ENCODE results near the gene TRIM40. TPM values are rescaled to one million over a fixed set of nuclear protein-coding genes. Genes with fewer than 3 reads are reported as not detected.

TRIM40 gene
- total RNA-seq, 4 donors from 2014 or later = 0.40 to 14.8 (median 7.0) TPM

GRCh38 chr6:30156262-30156599 lies 20.3 kb downstream of the TRIM40 start:
- Histone ChIP-seq H3K4me1 (peaks cover 0 to 38% (median 28%) of the 10 kb centered on the region in 4 donors), H3K9me3 (no peaks in the 10 kb centered on the region), H3K36me3 (no peaks in the 10 kb centered on the region), H3K27ac (peak overlapping the region; percentile 67 to 79 (median 72)), H3K4me3 (no peak overlapping the region), H3K27me3 (no peaks in the 10 kb centered on the region)
- in situ Hi-C loops (cut with MboI; ENCODE audit: low pct_ligation_motif_present in 1 of 4, low pct_unique_long_range_greater_than_20kb in 1 of 4, low sequenced_read_pairs in 3 of 4) (no loop called here), intact Hi-C loops (cut with DNase I; ENCODE audit: low total_unique reads) (no loop called here)
- 0 to 13% methylated on average over 3 to 4 of the region's 4 CpGs for WGBS, 2 donors (ENCODE audit: low coverage in 1 of 2)
- TF ChIP-seq CTCF (IDR thresholded peaks at IDR 0.05) (no peak), POLR2A (IDR thresholded peaks at IDR 0.05) (no peak), POLR2AphosphoS5 (IDR thresholded peaks at IDR 0.05) (peak; percentile 10 to 58 (median 48)), EP300 (IDR thresholded peaks at IDR 0.05; ENCODE audit: low read depth) (no peak)
- peak; percentile 87 for DNase-seq

GRCh38 chr6:30156774-30157173 lies 20.8 kb downstream of the TRIM40 start:
- Histone ChIP-seq H3K4me3 (no peak overlapping the region), H3K9me3 (no peaks in the 10 kb centered on the region), H3K36me3 (no peaks in the 10 kb centered on the region), H3K4me1 (peaks cover 0 to 32% (median 28%) of the 10 kb centered on the region in 4 donors), H3K27me3 (no peaks in the 10 kb centered on the region), H3K27ac (peak overlapping the region; percentile 37 to 67 (median 56))
- TF ChIP-seq POLR2AphosphoS5 (IDR thresholded peaks at IDR 0.05) (no peak), POLR2A (IDR thresholded peaks at IDR 0.05) (no peak), EP300 (IDR thresholded peaks at IDR 0.05; ENCODE audit: low read depth) (no peak), CTCF (IDR thresholded peaks at IDR 0.05) (no peak)
- intact Hi-C loops (cut with DNase I; ENCODE audit: low total_unique reads) (no loop called here), in situ Hi-C loops (cut with MboI; ENCODE audit: low pct_ligation_motif_present in 1 of 4, low pct_unique_long_range_greater_than_20kb in 1 of 4, low sequenced_read_pairs in 3 of 4) (no loop called here)
- no peak for DNase-seq
- 69 to 88% methylated on average over 5 to 9 of the region's 9 CpGs for WGBS, 2 donors (ENCODE audit: low coverage in 1 of 2)

- peaks cover 0 to 37% (median 28%) of the 10 kb centered on the region in 4 donors for H3K4me1 ChIP-seq
- H3K27me3 ChIP-seq = no peaks in the 10 kb centered on the region
- H3K9me3 ChIP-seq = no peaks in the 10 kb centered on the region
- no peak for TF ChIP-seq POLR2AphosphoS5 (IDR thresholded peaks at IDR 0.05)
- no peak for TF ChIP-seq POLR2A (IDR thresholded peaks at IDR 0.05)
- TF ChIP-seq CTCF (IDR thresholded peaks at IDR 0.05) = no peak
- no peak for TF ChIP-seq EP300 (IDR thresholded peaks at IDR 0.05; ENCODE audit: low read depth)
- in situ Hi-C loops (cut with MboI; ENCODE audit: low pct_ligation_motif_present in 1 of 4, low pct_unique_long_range_greater_than_20kb in 1 of 4, low sequenced_read_pairs in 3 of 4) = no loop called here
- no peaks in the 10 kb centered on the region for H3K36me3 ChIP-seq
- H3K4me3 ChIP-seq = no peak overlapping the region
- no peak overlapping the region for H3K27ac ChIP-seq
- no peak for DNase-seq
- intact Hi-C loops (cut with DNase I; ENCODE audit: low total_unique reads) = no loop called here
These were observed 21.6 kb downstream of the TRIM40 start for GRCh38 chr6:30157581-30157980.

GRCh38 chr6:30157999-30158398 lies 22.1 kb downstream of the TRIM40 start:
- H3K27me3 ChIP-seq = no peaks in the 10 kb centered on the region
- no peak for DNase-seq
- 71 to 81% methylated on average over 1 to 2 of the region's 2 CpGs for WGBS, 2 donors (ENCODE audit: low coverage in 1 of 2)
- no peak overlapping the region for H3K4me3 ChIP-seq
- H3K27ac ChIP-seq = no peak overlapping the region
- no peaks in the 10 kb centered on the region for H3K36me3 ChIP-seq
- intact Hi-C loops (cut with DNase I; ENCODE audit: low total_unique reads) = no loop called here
- H3K4me1 ChIP-seq = peaks cover 0 to 37% (median 28%) of the 10 kb centered on the region in 4 donors
- no peaks in the 10 kb centered on the region for H3K9me3 ChIP-seq
- TF ChIP-seq EP300 (IDR thresholded peaks at IDR 0.05; ENCODE audit: low read depth) = no peak
- no peak for TF ChIP-seq POLR2AphosphoS5 (IDR thresholded peaks at IDR 0.05)
- no peak for TF ChIP-seq POLR2A (IDR thresholded peaks at IDR 0.05)
- TF ChIP-seq CTCF (IDR thresholded peaks at IDR 0.05) = no peak
- in situ Hi-C loops (cut with MboI; ENCODE audit: low pct_ligation_motif_present in 1 of 4, low pct_unique_long_range_greater_than_20kb in 1 of 4, low sequenced_read_pairs in 3 of 4) = no loop called here
